SIG-M5 treated with dmso at 0.1 percent for 504 hours (cell line): Measurements from ENCODE around the gene CD44.

Source experiments
- DNase-seq: peaks from one replicate; lab custom pipeline; 2025; ENCODE audit not compliant: unreplicated experiment; lab: John Stamatoyannopoulos, UW

Gene CD44

DNA sequence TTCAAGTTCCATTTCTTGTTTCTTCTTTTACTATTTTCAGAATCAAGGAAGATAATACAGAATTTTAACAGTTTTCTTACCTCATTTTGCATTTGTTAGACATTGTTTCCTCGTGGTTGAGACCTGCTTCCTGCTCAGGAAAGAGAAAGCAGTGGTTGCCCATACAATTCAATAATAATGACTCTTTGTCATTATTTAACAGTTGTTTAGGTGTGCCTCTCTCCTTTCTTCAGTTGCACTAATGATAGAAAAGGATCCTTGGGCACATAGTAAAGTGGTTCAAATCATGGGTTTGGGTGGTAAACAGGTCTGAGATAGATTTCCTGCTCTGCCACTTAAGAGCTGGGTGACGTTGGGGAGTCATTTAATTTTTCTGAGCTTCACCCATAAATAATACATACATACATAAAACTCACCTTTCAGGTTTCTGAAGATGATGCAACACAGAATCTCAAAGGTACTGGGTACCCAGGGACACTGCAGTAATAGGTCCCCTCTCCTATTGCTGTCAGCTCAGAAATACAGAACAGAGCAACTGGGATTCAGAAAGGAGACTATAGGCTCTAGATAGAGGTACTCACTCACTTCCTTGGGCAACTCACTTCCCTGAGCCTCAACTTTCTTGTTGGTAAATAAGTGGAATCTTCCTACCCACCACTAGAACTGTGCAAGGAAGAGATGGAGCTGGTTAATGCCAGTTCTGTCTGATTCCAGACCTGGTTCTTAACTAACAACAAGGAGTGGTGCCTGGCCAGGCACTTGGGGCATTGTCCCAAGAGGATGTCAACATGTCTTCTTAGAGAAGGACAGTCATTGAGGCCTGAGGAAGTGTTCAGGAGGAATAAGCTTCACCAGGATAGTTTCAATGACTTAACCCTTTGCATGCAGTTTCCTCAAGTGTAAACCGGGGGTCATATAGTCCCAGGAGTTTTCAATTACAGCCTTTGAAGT, 34.9 kb downstream of the CD44 start:
- no peak for DNase-seq

DNA sequence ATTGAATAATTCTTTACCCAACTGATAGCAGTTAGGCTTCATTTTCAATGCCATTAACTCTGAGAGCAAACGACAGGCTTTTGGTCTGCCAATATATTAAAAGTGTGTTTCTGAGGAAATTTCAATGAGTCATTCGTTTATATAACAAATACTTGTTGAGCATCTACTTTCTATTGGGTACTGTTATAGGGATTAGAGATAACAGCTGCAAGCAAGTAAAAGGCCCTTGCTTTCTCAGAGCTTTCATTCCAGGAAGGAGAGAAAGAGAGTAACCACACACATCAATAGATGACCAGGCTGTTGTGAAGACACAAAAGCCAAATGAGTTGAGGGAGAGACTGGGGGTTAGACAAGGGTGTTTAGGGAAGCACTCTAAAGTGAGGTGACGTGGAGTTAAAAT, 35.7 kb downstream of the CD44 start:
- no peak for DNase-seq

DNA sequence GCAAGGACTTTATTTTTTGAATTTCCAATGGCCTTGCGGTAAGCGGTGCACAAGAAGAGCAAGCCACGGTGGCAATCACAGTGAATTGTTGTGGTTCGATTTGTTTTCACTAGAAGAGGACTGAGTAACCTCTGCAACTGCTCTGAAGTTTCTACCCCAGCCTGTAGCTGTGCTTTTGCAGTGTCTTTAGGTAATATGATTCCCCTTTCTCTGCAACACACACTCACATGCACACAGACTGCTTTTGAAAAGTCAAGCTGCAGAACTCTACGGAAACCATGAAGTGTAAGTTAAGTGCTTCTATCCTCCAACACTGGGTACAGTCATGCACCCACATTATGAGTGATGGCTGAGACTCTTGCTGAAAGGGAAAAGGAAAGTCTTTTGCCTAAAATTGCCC, 38.4 kb downstream of the CD44 start:
- no peak for DNase-seq

DNA sequence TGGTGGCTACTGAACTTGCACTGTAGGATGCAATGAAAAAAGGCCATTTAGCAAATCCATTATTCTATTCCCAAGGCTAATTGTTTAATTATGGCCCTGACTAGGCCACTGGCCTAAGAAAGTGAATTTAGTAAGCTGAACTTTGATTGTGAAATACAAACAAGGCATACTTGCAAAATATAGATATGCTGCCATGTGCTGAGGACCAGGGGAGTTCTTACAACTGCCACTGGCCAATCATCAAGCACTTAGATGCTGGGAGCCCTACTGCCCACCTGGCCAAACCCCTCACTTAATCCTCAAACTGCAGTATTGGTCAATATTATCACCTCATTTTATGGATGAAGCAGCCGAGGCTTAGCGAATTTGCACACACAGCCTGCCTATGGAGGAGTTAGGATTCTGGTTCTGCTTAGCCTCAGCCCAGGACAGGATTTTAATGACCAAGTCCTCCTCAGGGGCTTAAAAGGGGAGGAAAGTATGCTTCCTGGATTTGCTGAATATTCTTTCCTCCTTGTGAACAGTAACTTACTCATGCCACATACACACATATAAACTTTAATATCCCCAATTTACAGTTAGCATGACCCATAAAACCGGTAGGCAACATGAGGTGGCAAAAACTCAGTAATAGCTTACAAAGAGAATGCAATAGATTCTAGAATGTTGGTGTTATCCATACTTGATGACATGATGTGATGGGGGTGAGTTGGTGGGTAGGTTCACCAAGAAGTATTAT, 39.3 kb downstream of the CD44 start:
- DNase-seq = no peak

DNA sequence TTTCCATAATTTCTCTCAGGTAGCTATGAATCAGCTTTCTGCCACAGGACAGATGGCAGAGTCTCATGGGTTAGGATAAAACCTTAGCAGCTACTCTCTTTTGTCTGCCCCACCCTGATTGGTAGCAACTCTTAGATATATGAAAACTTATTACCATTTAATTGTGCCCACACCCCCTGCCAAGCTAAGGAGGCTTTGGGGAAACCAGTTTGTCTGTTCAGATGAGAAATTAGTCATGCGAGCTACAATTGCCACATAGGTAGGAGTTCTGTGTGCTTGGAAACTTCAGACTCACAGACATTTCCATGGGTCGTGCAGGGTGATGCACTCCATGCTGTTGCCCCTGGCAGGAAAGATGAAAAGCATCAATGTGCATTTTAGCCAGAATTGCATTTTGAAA, 39.9 kb downstream of the CD44 start:
- no peak for DNase-seq

DNA sequence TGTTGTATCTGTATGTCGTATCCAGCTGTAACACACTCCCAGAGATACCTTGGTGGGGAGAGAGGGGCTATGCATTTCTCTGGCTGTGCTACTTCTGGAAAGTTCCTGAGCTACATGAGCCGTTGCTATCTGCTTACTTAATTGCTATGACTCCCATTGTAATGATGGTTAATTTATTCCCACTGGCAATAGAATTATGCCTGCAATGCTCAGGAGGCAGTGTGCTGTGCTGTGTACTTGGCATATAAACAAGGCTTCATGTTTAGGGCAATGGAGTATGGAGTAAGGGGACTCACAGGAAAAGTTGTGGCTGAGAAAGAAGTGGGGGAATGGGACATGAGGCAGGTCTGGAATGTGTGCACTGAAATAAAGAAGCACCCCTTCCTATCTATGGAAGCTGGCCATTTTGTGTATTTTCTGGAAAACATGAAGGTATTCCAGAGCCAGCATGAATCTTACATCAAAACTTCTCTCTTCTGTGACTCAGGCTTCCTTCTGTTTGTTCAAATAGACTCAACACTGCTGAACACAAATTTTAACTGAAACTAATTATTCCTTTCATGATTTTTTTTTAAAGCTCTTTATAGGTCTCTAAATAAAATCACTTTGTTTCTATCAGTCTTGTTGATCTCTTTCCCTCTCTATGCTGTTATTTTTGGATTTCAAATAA, 40.6 kb downstream of the CD44 start:
- no peak for DNase-seq

DNA sequence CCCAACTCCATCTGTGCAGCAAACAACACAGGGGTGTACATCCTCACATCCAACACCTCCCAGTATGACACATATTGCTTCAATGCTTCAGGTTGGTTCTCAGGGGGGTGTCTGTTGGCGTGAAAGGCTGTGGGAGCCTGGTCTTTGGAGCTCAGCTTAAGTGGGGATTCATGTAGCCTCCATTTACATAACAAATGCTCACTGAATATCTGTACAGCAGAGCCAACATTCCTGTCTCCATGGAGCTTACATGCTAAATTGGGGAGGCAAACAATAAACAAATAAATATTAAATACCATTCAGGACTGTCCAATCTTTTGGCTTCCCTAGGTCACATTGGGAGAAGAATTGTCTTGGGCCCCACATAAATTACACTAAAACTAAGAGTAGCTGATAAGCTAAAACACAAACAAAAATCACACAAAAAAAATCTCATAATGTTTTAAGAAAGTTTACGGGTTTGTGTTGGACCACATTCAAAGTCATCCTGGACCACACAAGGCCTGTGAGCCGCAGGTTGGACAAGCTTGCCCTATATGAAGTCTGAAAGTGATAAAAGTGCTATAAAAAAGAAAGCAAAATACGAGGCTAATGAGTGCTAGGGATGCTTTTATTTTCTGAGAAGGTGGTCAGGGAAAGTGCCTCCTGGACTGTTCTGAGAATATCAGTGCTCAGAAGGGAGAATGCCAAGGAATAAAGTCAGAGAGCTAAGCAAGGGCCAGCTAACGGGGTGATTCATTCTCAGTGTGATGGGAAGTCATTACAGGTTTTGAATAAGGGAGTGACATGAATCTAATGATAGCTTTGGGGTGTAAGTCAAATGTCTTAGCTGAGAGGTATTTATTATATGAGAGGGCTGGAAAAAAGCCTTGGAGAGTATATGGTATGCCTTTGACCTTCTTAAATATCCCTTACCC, 41.6 kb downstream of the CD44 start:
- DNase-seq = no peak

DNA sequence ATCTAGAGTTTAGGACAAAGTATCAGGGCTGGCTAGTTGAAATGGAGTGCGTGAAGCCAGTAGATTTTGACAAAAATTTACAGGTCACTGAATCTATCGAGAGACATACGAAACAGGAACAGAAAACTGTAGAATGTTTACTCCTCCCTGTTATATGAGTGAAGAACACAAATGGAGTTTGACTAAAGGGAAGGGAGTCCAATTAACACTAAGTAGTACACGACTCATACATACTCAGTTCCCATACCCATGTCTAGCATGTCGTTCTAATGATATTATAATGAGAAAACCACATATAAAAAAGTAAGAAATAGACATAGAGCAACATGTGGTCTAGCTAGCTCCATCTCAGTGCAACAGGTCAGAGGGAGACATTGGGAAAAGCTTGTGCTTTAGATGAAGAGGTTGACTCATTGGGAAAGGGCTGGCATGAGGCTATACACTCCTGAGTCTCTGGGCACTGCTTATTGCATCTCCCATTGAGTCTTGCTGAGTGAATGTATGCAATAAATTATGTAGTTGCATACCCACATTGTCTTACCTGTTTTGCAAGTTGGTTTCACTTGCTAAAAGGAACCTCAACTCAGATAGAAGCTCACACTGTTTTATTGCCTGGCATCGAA, 43.5 kb downstream of the CD44 start:
- DNase-seq = no peak

DNA sequence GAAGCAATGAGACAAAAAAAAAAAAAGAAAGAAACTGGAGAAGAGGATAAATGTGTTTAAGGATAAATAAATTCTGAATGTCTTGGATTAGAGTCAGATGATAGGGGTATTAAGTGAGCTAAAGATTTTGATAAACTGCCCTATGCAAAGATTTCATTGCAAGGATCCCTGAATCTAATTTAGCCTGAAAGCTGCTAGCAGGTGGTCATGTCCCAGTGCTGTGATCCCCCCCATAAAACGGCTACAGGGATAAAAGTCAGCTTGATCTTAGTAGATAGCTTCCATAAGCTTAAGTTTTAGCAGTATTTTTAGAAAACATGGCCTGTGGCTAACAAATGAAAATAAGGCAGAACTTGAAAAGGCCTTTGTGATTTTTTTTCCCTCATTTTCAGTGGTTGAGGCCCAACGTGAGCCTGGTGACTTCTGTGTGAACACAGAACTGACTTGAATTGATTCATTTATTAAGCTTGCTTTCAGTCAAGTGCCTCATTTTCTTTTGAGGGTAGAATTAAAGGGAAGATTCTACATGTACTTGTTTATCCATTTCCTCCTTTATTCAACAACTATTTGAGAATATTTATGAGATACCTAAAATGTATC, 44.5 kb downstream of the CD44 start:
- no peak for DNase-seq

DNA sequence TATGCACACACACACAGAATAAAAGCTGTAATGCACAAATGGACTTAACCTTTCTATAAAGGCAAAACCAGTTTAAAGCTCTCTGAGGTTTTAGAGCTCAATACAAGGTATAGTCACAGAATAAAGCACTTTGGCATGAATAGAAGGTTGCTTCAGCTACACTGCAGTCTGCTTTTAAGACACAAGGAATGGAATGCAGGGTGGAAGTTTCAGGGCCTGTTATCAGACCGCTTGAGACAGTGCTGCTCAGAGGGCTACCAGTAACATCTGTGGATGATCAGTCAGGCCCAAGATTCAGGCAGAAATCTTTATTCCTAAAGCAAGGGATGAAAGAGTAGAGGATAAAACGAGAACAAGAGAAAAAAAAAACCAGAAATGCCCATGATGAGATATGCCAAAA, 46.7 kb downstream of the CD44 start:
- DNase-seq = no peak

DNA sequence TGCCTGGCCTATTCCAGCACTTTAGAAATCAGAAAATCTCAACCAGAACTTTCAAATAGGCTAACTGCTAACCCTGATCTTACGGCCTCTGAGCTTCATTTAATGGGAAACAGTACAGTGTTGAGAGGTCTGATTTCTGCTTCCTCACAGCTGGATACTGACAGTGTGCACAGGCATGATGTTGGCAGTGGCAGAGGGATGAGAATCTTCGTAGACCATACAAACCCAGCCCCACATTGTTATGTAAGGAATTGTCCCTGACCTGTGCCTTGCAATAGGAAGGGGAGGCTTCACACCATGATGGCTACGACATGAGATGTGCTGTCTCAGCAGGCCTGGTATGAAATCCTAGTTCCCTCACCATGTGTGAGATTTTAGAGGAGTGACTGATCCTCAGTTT, 49.0 kb downstream of the CD44 start:
- DNase-seq = no peak

DNA sequence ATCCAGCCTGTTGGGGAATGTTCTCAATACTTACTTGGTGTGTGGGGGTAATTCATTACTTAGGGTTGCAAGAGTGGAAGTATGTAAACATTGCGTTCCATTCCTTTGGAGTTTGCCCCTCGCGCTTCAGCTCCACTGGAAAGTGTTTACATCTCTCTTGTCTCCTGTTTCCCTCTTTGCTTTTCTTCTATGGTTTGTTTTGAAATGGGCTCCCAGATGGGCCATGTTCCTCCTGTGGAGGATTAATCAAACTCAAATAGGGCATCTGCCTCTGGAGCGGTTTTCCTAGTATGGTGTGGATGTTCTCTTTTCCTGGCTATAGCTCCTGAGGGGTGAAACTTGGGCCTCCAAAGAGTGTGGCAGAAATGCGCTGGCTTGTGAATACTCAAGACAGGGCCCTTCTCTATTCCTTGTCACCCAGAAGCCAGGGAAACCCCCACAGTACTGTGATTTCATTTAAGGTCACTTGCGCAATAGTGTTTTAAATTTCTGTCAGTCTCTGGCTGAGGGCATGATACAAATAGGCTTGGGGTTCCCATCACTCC, 51.9 kb downstream of the CD44 start:
- peak; percentile 40 for DNase-seq

DNA sequence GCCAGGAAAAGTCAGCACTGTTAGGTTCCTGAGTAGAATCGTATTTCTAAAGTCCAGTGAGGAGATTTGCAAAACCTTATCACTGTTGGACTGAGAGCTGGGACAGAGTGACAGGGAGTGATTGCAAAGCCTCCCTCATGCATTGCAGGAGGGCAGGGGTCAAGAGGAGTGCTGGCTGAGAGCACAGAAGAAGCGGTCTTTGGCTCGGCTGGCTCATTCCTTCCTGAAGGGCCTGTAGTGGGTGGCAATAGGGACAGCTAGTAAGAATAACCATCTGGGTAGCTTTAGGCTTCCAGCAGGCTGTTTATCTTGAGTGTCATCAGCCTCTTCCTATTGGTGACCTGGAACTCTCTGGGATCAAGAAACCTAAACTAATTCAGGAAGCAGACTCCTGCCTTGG, 53.4 kb downstream of the CD44 start:
- no peak for DNase-seq

DNA sequence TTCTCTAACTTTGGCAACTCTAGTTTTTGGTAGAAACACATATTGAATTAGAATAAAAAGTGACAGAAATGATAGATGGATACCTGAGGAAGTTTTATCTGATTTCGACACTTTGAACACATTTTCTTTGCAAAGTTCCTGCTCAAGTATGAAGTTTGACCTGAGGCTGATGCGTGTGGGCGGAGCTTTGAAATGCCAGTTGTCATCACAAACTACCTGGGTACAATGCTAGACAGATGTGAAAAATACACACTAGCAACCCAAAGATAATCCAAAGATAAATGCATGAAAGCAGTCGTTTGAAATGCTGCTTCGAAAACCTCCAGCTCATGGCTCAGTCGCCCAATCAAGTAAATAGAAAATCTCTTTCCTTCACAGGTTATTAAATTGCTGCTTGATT, 54.8 kb downstream of the CD44 start:
- no peak for DNase-seq

DNA sequence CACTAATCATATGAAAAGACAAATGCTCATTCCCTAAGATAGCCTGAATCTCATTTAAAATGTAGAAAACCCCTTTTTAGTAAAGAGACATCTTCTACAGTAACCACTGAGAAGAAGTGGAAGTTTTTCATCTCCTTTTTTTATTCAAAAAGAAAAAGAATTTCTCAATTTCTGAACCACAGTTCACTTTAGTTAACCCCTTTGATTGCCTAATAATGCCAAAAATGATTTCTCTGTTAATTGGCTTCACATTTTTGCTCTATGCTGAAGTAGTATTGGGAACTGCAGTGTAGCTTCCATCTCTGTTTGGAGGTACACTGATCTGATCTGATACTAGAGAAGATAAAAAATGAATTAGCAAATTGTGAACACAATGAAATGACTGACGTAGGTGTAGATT, 58.3 kb downstream of the CD44 start:
- DNase-seq = no peak

DNA sequence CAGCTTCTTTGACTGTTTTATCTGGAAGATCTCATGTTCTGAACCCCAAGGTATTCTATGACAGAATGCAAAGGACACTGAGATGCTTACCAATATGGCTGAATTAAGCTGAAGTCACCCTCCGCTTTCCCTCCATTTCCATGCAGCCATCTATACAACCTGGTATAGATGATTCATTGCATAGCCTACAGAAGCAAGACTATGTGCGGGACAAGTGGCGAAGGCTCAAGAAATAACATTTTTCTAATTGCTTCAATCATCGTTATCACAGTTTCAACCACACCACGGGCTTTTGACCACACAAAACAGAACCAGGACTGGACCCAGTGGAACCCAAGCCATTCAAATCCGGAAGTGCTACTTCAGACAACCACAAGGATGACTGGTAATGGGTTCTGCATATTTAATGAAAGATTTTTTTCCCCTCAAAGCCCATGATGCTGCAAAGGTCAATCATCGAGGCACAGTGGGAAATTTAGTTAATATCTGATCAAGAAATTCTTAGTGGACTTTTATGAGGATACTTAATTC, 61.9 kb downstream of the CD44 start:
- DNase-seq = no peak

DNA sequence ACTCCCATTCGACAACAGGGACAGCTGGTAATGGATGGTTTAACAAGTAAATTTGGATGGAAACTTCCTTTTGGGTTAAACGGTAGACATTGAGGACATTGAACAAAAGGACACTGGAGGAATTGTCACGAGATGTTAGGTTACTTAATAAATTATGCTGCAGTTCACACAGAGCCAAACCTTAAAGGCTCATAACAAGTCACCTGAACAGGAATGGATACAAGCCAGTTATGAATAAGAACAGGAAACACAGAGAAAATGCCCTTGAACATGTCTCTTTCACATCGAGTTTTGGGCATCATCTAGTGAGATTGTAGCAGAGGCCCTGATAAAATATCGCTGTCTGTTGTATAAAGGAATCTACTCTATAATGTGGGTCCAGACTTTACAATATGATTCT, 65.6 kb downstream of the CD44 start:
- DNase-seq = no peak

DNA sequence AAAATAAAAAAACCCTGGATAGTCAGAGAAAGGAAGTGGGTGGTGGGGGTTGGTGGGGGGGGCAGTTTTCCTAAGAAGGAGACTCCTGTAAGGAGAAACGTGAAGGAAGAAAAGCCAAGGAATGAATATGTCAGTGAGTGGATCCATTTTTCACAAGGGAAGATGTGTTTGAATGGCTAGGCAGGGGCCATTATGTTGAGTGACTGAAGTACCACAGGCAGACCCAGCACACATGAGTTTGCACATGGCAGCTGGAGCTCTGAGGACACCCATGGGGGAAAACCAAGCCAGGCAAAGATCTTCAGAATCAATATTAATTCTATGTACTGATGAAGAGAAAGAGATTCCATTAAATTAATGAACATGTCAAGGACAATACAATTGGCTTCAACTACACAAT, 67.6 kb downstream of the CD44 start:
- no peak for DNase-seq
